HL-60 (cell line): ENCODE results near the gene TSHZ2.
"Not testable (repeated sequence)": the region's sequence is repeated elsewhere in the genome, so short reads cannot be mapped to it uniquely, and the experiment has no call there.

Source experiments
- DNase-seq, 2 experiments: peaks; one replicate each; pipeline ENCODE4 v3.0.0-alpha.2; 2010 to 2020; ENCODE audit warnings: low read depth in 1 of 2, low spot score in 1 of 2
- H3K27ac ChIP-seq: fragments of 250-450 bp; sonication (Bioruptor Pico); replicated peaks from 2 replicates; pipeline ENCODE4 v1.5.1; 2020; ENCODE audit warnings: mild to moderate bottlenecking, moderate library complexity
- H3K27me3 ChIP-seq: fragments of 250-450 bp; sonication (Bioruptor Pico); 2 replicates; pipeline ENCODE4 v1.5.1; 2021; ENCODE audit warnings: mild to moderate bottlenecking, moderate library complexity; ENCODE audit not compliant: insufficient read depth, poor library complexity, severe bottlenecking
- H3K4me3 ChIP-seq: replicated peaks from 2 replicates; pipeline ENCODE4 v1.5.1; 2011; ENCODE audit warnings: mild to moderate bottlenecking, control low read depth, low read length; ENCODE audit not compliant: insufficient read depth
- CTCF ChIP-seq: IDR thresholded peaks from one replicate; pipeline ENCODE4 v1.5.1; 2011; ENCODE audit warnings: low read length, control low read depth, inconsistent platforms; ENCODE audit not compliant: insufficient read depth
- GABPA ChIP-seq: IDR thresholded peaks from 2 replicates; pipeline ENCODE4 v1.6.1; 2012; ENCODE audit warnings: low read depth
- POLR2AphosphoS5 ChIP-seq: IDR thresholded peaks from 2 replicates; pipeline ENCODE4 v1.6.1; 2012; ENCODE audit warnings: low read depth
- SPI1 ChIP-seq: IDR thresholded peaks from 2 replicates; pipeline ENCODE4 v1.6.1; 2012; ENCODE audit warnings: low read depth, mild to moderate bottlenecking, borderline replicate concordance
- TF ChIP-seq, protein P1 (sequence below): IDR thresholded peaks from 2 replicates; pipeline ENCODE4 v1.6.1; 2012; ENCODE audit warnings: low read depth; ENCODE audit not compliant: insufficient replicate concordance

Gene TSHZ2

GRCh38 chr20:52965380-52965779, 6.8 kb upstream of the TSHZ2 start:
- no peak for DNase-seq
- TF ChIP-seq GABPA, result no peak
- no peak for TF ChIP-seq CTCF
- no peak for TF ChIP-seq POLR2AphosphoS5
- no peak for TF ChIP-seq SPI1
- TF ChIP-seq, protein P1, sequence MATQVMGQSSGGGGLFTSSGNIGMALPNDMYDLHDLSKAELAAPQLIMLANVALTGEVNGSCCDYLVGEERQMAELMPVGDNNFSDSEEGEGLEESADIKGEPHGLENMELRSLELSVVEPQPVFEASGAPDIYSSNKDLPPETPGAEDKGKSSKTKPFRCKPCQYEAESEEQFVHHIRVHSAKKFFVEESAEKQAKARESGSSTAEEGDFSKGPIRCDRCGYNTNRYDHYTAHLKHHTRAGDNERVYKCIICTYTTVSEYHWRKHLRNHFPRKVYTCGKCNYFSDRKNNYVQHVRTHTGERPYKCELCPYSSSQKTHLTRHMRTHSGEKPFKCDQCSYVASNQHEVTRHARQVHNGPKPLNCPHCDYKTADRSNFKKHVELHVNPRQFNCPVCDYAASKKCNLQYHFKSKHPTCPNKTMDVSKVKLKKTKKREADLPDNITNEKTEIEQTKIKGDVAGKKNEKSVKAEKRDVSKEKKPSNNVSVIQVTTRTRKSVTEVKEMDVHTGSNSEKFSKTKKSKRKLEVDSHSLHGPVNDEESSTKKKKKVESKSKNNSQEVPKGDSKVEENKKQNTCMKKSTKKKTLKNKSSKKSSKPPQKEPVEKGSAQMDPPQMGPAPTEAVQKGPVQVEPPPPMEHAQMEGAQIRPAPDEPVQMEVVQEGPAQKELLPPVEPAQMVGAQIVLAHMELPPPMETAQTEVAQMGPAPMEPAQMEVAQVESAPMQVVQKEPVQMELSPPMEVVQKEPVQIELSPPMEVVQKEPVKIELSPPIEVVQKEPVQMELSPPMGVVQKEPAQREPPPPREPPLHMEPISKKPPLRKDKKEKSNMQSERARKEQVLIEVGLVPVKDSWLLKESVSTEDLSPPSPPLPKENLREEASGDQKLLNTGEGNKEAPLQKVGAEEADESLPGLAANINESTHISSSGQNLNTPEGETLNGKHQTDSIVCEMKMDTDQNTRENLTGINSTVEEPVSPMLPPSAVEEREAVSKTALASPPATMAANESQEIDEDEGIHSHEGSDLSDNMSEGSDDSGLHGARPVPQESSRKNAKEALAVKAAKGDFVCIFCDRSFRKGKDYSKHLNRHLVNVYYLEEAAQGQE, result no peak
- no peak overlapping the region for H3K27ac ChIP-seq
- H3K4me3 ChIP-seq, result no peak overlapping the region
- H3K27me3 ChIP-seq, result peaks cover 14% of the 10 kb centered on the region

DNA sequence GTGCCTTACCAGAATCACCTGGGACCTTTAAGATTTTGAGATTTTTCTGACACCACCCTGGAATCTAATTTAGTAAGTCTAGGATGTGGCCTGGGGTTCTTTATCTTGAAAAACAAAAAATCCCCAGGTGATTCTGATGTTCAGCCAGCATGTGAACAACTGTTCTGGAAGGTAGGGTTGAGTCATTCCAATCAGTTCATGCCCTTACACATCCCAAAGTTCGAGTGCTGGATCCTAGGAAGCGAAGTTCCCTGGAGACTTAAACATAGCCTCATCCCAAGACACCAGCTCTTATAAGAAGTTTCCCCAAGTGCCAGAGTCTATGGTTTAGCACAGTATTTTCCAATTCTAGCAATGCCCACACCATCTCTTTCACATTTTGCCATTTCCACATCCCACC, 6.3 kb upstream of the TSHZ2 start:
- no peak overlapping the region for H3K27ac ChIP-seq
- peaks cover 17% of the 10 kb centered on the region for H3K27me3 ChIP-seq
- H3K4me3 ChIP-seq, result no peak overlapping the region
- TF ChIP-seq POLR2AphosphoS5, result no peak
- no peak for TF ChIP-seq CTCF
- TF ChIP-seq, protein P1, result no peak
- no peak for TF ChIP-seq SPI1
- TF ChIP-seq GABPA, result no peak
- no peak for DNase-seq

DNA sequence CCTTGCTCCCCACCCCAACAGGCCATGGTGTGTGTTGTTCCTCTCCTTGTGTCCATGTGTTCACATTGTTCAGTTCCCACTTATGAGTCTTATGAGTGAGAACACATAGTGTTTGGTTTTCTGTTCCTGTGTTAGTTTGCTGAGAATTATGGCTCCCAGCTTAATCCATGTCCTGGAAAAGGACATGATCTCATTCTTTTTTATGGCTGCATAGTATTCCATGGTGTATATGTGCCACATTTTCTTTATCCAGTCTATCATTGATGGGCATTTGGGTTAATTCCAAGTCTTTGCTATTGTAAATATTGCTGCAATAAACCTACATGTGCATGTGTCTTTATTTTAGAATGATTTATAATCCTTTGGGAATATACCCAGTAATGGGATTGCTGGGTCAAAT, 5.6 kb upstream of the TSHZ2 start:
- DNase-seq, H3K4me3 ChIP-seq, H3K27ac ChIP-seq: not testable (repeated sequence)
- peaks cover 23% of the 10 kb centered on the region for H3K27me3 ChIP-seq

GRCh38 chr20:52971498-52972189, 514 bp upstream of the TSHZ2 start:
- DNase-seq, result no peak
- Histone ChIP-seq H3K4me3 (no peak overlapping the region), H3K27ac (no peak overlapping the region), H3K27me3 (peaks cover 40% of the 10 kb centered on the region)
- TF ChIP-seq, protein P1, result no peak
- TF ChIP-seq CTCF (no peak), SPI1 (no peak), POLR2AphosphoS5 (no peak), GABPA (no peak)
